H1 (cell line): ENCODE data around the gene EGFLAM. TPM values are rescaled to one million over a fixed set of nuclear protein-coding genes. Genes with fewer than 3 reads are reported as not detected.

Source experiments
- CTCF ChIA-PET: fragments of 300-600 bp; sonication (Branson Sonifier 250); formaldehyde crosslinking; loops from one replicate; lab custom pipeline; 2021; ENCODE audit not compliant: partially characterized antibody; lab: Charles Lee
- POLR2A ChIA-PET: fragments of 300-600 bp; sonication (Branson Sonifier 250); formaldehyde crosslinking; loops from one replicate; lab custom pipeline; 2021; ENCODE audit warnings: inconsistent platforms; ENCODE audit not compliant: partially characterized antibody; lab: Charles Lee
- DNase-seq, 2 experiments: peaks; one replicate each; pipeline versions ENCODE4 v3.0.0 to v3.0.0-alpha.2; 2010 to 2022; ENCODE audit warnings: low spot score in 2 of 2, low read depth in 1 of 2, mixed read lengths in 1 of 2
- FAIRE-seq: peaks from 2 replicates; lab custom pipeline; 2011; peaks lifted over from hg19 to GRCh38; lab: Jason Lieb, UNC
- H2AFZ ChIP-seq: 2 replicates; pipeline ENCODE4 v1.8.1; 2012; ENCODE audit warnings: low read length, inconsistent platforms
- H2AK5ac ChIP-seq: 2 replicates; pipeline ENCODE4 v1.6.1; 2013; ENCODE audit warnings: low read depth, low read length
- H2BK120ac ChIP-seq: replicated peaks from 2 replicates; pipeline ENCODE3; 2013; ENCODE audit warnings: low read depth, low read length, inconsistent platforms
- H2BK12ac ChIP-seq: 2 replicates; pipeline ENCODE4 v1.6.1; 2013; ENCODE audit warnings: low read depth, low read length
- H2BK15ac ChIP-seq: 2 replicates; pipeline ENCODE4 v1.6.1; 2013; ENCODE audit warnings: low read length
- H2BK20ac ChIP-seq: 2 replicates; pipeline ENCODE4 v1.6.1; 2013; ENCODE audit warnings: low read length
- H2BK5ac ChIP-seq: 2 replicates; pipeline ENCODE4 v1.6.1; 2013; ENCODE audit warnings: low read depth, low read length
- H3K14ac ChIP-seq: 2 replicates; pipeline ENCODE4 v1.6.1; 2013; ENCODE audit warnings: inconsistent platforms; ENCODE audit not compliant: insufficient read length
- H3K18ac ChIP-seq: 2 replicates; pipeline ENCODE4 v1.6.1; 2013; ENCODE audit warnings: low read length; ENCODE audit errors: extremely low read depth
- H3K23ac ChIP-seq: 2 replicates; pipeline ENCODE4 v1.6.1; 2013; ENCODE audit warnings: inconsistent platforms; ENCODE audit not compliant: insufficient read length
- H3K23me2 ChIP-seq: 2 replicates; pipeline ENCODE4 v1.6.1; 2013; ENCODE audit warnings: low read depth, low read length
- H3K27ac ChIP-seq: 2 replicates; pipeline ENCODE4 v1.6.1; 2011; ENCODE audit warnings: low read depth, low read length, inconsistent platforms
- H3K27me3 ChIP-seq, 4 experiments: replicated peaks in 1 of 4; 1 replicate in 1 of 4; 2 replicates in 3 of 4; pipeline versions ENCODE4 v1.6.1 to v1.8.1; 2011 to 2013; ENCODE audit warnings: low read length in 3 of 4, mild to moderate bottlenecking in 3 of 4, inconsistent platforms in 2 of 4, mixed read lengths in 2 of 4, moderate library complexity in 1 of 4; ENCODE audit not compliant: control insufficient read depth in 3 of 4, insufficient read depth in 3 of 4; ENCODE audit errors: extremely low read depth in 1 of 4
- H3K36me3 ChIP-seq, 4 experiments: 2 replicates each; pipeline versions ENCODE4 v1.6.1 to v1.8.1; 2011 to 2013; ENCODE audit warnings: mild to moderate bottlenecking in 4 of 4, low read length in 3 of 4, moderate library complexity in 2 of 4, control low read depth in 1 of 4, inconsistent platforms in 1 of 4; ENCODE audit not compliant: insufficient read depth in 4 of 4, control insufficient read depth in 2 of 4
- H3K4ac ChIP-seq: replicated peaks from 2 replicates; pipeline ENCODE3; 2013; ENCODE audit warnings: low read length, low read depth, mixed read lengths, inconsistent platforms; ENCODE audit not compliant: insufficient read length
- H3K4me1 ChIP-seq, 4 experiments: replicated peaks in 1 of 4; 1 replicate in 1 of 4; 2 replicates in 3 of 4; pipeline versions ENCODE4 v1.6.1 to v1.8.1; 2011 to 2013; ENCODE audit warnings: low read length in 3 of 4, inconsistent platforms in 2 of 4, mixed read lengths in 1 of 4; ENCODE audit not compliant: insufficient read depth in 4 of 4, control insufficient read depth in 3 of 4
- H3K4me2 ChIP-seq, 2 experiments: 2 replicates each; pipeline versions ENCODE4 v1.6.1 to v1.8.1; 2011 to 2013; ENCODE audit warnings: low read depth in 2 of 2, low read length in 2 of 2, control low read depth in 1 of 2, inconsistent platforms in 1 of 2, mild to moderate bottlenecking in 1 of 2; ENCODE audit not compliant: insufficient read depth in 1 of 2
- H3K4me3 ChIP-seq, 4 experiments: fragments of 200-600, 300-600 bp in 1 of 4; sonication (generic), shearing (Covaris generic), sonication (Bioruptor Twin) in 1 of 4; 2 replicates each; pipeline versions ENCODE4 v1.5.1 to v1.8.1; 2011 to 2016; ENCODE audit warnings: low read length in 4 of 4, low read depth in 3 of 4, control low read depth in 2 of 4, inconsistent platforms in 2 of 4, mild to moderate bottlenecking in 2 of 4, mixed read lengths in 1 of 4, moderate library complexity in 1 of 4; ENCODE audit not compliant: insufficient read depth in 2 of 4; ENCODE audit errors: extremely low read depth in 1 of 4
- H3K56ac ChIP-seq: replicated peaks from 2 replicates; pipeline ENCODE3; 2013; ENCODE audit warnings: low read depth, mild to moderate bottlenecking, mixed read lengths, low read length, inconsistent platforms; ENCODE audit not compliant: insufficient read length
- H3K79me1 ChIP-seq: 2 replicates; pipeline ENCODE4 v1.6.1; 2013; ENCODE audit warnings: low read depth, low read length, control low read depth
- H3K79me2 ChIP-seq, 2 experiments: 2 replicates each; pipeline versions ENCODE4 v1.6.1 to v1.8.1; 2012 to 2013; ENCODE audit warnings: low read length in 2 of 2, mild to moderate bottlenecking in 2 of 2, inconsistent platforms in 1 of 2; ENCODE audit not compliant: insufficient read depth in 2 of 2, control insufficient read depth in 1 of 2
- H3K9ac ChIP-seq, 4 experiments: replicated peaks in 1 of 4; 1 replicate in 1 of 4; 2 replicates in 3 of 4; pipeline versions ENCODE4 v1.6.1 to v1.8.1; 2011 to 2013; ENCODE audit warnings: low read depth in 3 of 4, low read length in 3 of 4, control low read depth in 2 of 4, mild to moderate bottlenecking in 2 of 4, moderate library complexity in 2 of 4, inconsistent platforms in 1 of 4; ENCODE audit errors: extremely low read depth in 1 of 4
- H3K9me3 ChIP-seq, 2 experiments: 2 replicates each; pipeline versions ENCODE4 v1.6.1 to v1.8.1; 2012 to 2013; ENCODE audit warnings: mild to moderate bottlenecking in 2 of 2, moderate library complexity in 2 of 2, control low read depth in 1 of 2, inconsistent platforms in 1 of 2, low read depth in 1 of 2, low read length in 1 of 2, mixed read lengths in 1 of 2; ENCODE audit not compliant: insufficient read depth in 2 of 2
- H4K20me1 ChIP-seq, 2 experiments: replicated peaks in 1 of 2; 2 replicates each; pipeline versions ENCODE3 to v1.8.1; 2011 to 2013; ENCODE audit warnings: inconsistent platforms in 2 of 2, low read length in 2 of 2, mild to moderate bottlenecking in 1 of 2; ENCODE audit not compliant: insufficient read depth in 2 of 2, control insufficient read depth in 1 of 2
- H4K5ac ChIP-seq: 2 replicates; pipeline ENCODE4 v1.6.1; 2013; ENCODE audit warnings: low read length, low read depth, mixed read lengths, inconsistent platforms; ENCODE audit not compliant: insufficient read length
- H4K8ac ChIP-seq: 2 replicates; pipeline ENCODE4 v1.8.0; 2013; ENCODE audit warnings: mild to moderate bottlenecking, moderate library complexity, low read length, inconsistent platforms; ENCODE audit not compliant: insufficient read depth; ENCODE audit errors: extremely low read depth
- H4K91ac ChIP-seq: replicated peaks from 2 replicates; pipeline ENCODE3; 2013; ENCODE audit warnings: low read length, mixed read lengths, inconsistent platforms; ENCODE audit not compliant: insufficient read length
- BCL11A ChIP-seq, 2 experiments: IDR thresholded peaks; one replicate each; pipeline ENCODE4 v1.6.1; 2011; ENCODE audit warnings: low read depth in 2 of 2, low read length in 2 of 2, mild to moderate bottlenecking in 2 of 2
- CTCF ChIP-seq, 3 experiments: IDR thresholded peaks; 1 replicate in 2 of 3; 2 replicates in 1 of 3; pipeline versions ENCODE4 v1.5.1 to v1.6.1; 2011; ENCODE audit warnings: low read length in 3 of 3, mild to moderate bottlenecking in 3 of 3, inconsistent platforms in 2 of 3, low read depth in 1 of 3, moderate library complexity in 1 of 3; ENCODE audit not compliant: insufficient read depth in 1 of 3; ENCODE audit errors: control extremely low read depth in 1 of 3
- GABPA ChIP-seq: IDR thresholded peaks from 2 replicates; pipeline ENCODE4 v1.6.1; 2011; ENCODE audit warnings: mild to moderate bottlenecking, low read length, moderate library complexity, borderline replicate concordance; ENCODE audit not compliant: insufficient read depth
- GTF2F1 ChIP-seq: IDR thresholded peaks from 2 replicates; pipeline ENCODE4 v1.6.1; 2012; ENCODE audit warnings: low read depth, low read length, improper control_type of control experiment, borderline replicate concordance
- KDM1A ChIP-seq: fragments of 200-600, 300-600 bp; sonication (generic); IDR thresholded peaks from 2 replicates; pipeline ENCODE4 v1.7.1; 2016; ENCODE audit warnings: mild to moderate bottlenecking, low read length, borderline replicate concordance
- MAFK ChIP-seq: IDR thresholded peaks from 2 replicates; pipeline ENCODE4 v1.6.1; 2012; ENCODE audit warnings: low read depth, mild to moderate bottlenecking, improper control_type of control experiment, low read length
- NRF1 ChIP-seq: IDR thresholded peaks from 2 replicates; pipeline ENCODE4 v1.6.1; 2011; ENCODE audit warnings: mild to moderate bottlenecking, low read depth, low read length, improper control_type of control experiment
- POLR2AphosphoS5 ChIP-seq: IDR thresholded peaks from 2 replicates; pipeline ENCODE4 v1.6.1; 2011; ENCODE audit warnings: low read depth, low read length
- RXRA ChIP-seq: IDR thresholded peaks from 2 replicates; pipeline ENCODE4 v1.6.1; 2011; ENCODE audit warnings: low read depth, mild to moderate bottlenecking, low read length, moderate library complexity; ENCODE audit not compliant: insufficient read depth
- TAF1 ChIP-seq: IDR thresholded peaks from 2 replicates; pipeline ENCODE4 v1.6.1; 2011; ENCODE audit warnings: mild to moderate bottlenecking, low read depth, low read length
- ZNF274 ChIP-seq: IDR thresholded peaks from 2 replicates; pipeline ENCODE4 v1.7.0; 2012; ENCODE audit warnings: low read length, borderline replicate concordance; ENCODE audit errors: extremely low read depth
- WGBS, 2 experiments: shearing (Covaris generic) in 1 of 2; methylation state at CpG; one replicate each; pipeline versions ENCODE4 v1.1.6 to v1.1.7; 2013 to 2015; ENCODE audit warnings: low lambda C conversion rate in 2 of 2, mixed read lengths in 2 of 2, inconsistent platforms in 1 of 2, low coverage in 1 of 2, missing lambda C conversion rate in 1 of 2; ENCODE audit not compliant: insufficient replicate concordance in 2 of 2, insufficient coverage in 1 of 2, insufficient read length in 1 of 2; ENCODE audit errors: extremely low coverage in 1 of 2, missing lambda C conversion rate in 1 of 2; 5-methylcytosine and 5-hydroxymethylcytosine counted together
- polyA plus RNA-seq, 7 experiments: library from polyadenylated mRNA; depleted of rRNA in 3 of 7; stranded (reverse) in 5 of 7; unstranded in 2 of 7; fragments of >200 nt in 5 of 7; fragments of 200-250 nt in 2 of 7; gene quantifications; 1 replicate in 5 of 7; 2 replicates in 1 of 7; 4 replicates in 1 of 7; pipeline versions ENCODE4 v1.2.1 to v1.2.3, GENCODE V29; 2011 to 2013; ENCODE audit warnings: missing spikeins in 2 of 7, mixed read lengths in 2 of 7
- total RNA-seq: library from RNA; stranded (reverse); fragmentation: NEBNext Ultra II Directional; extraction: Animal tissue kit (Norgen Biotek cat#: 25700); gene quantifications from 2 replicates; pipeline ENCODE4 v1.2.1, GENCODE V29; 2021

Gene EGFLAM
- total and polyA plus RNA-seq, 2 of the 8 experiments (the other 6 are each of a cell fraction or from before 2014, with no cell fraction given), result 0.20 to 0.24 TPM

- H3K36me3 ChIP-seq, result no peaks in the 10 kb centered on the region
- CTCF ChIA-PET, result interaction anchor here (0.9 to 4.2 kb wide), 19 partner anchors 8 to 463 kb away, joined by 3 to 27 read pairs (median 5); no protein-coding TSS in a partner anchor
- no peak for FAIRE-seq
- TF ChIP-seq CTCF (IDR thresholded peaks at IDR 0.05; ENCODE audit: control extremely low read depth in 1 of 3, insufficient read depth in 1 of 3, low read depth in 1 of 3, low read length in 3 of 3) (no peak), TAF1 (no peak), GABPA (no peak), POLR2AphosphoS5 (no peak), ZNF274 (no peak), KDM1A (no peak), MAFK (no peak), BCL11A (IDR thresholded peaks at IDR 0.05; ENCODE audit: low read depth in 2 of 2, low read length in 2 of 2) (no peak), GTF2F1 (no peak), NRF1 (no peak), RXRA (no peak)
Measured at GRCh38 chr5:38383701-38384100, 125.3 kb downstream of the EGFLAM start.

More at GRCh38 chr5:38383701-38384100, 125.3 kb downstream of the EGFLAM start:
- Histone ChIP-seq H3K23me2 (no peaks in the 10 kb centered on the region), H2BK120ac (no peak overlapping the region), H3K9me3 (no peaks in the 10 kb centered on the region), H2BK15ac (no peak overlapping the region), H3K27me3 (no peaks in the 10 kb centered on the region), H3K9ac (no peak overlapping the region), H4K5ac (no peak overlapping the region), H2BK12ac (no peak overlapping the region), H3K79me2 (no peaks in the 10 kb centered on the region), H3K4me2 (no peak overlapping the region), H3K14ac (no peak overlapping the region), H2AK5ac (no peak overlapping the region), H3K23ac (no peak overlapping the region), H3K4me3 (no peak overlapping the region), H2BK5ac (no peak overlapping the region), H3K79me1 (no peaks in the 10 kb centered on the region), H3K4me1 (peaks cover 0 to 12% (median 7%) of the 10 kb centered on the region in 4 experiments; a peak in 3 of 7 replicates), H3K27ac (no peak overlapping the region), H4K8ac (no peak overlapping the region), H4K20me1 (no peaks in the 10 kb centered on the region), H2AFZ (no peak overlapping the region), H3K56ac (no peak overlapping the region), H3K18ac (peak overlapping the region; percentile 43; the same call in 1 of the 2 replicates), H2BK20ac (no peak overlapping the region), H4K91ac (no peak overlapping the region), H3K4ac (no peak overlapping the region)
- DNase-seq, result no peak
- POLR2A ChIA-PET, result interaction anchor here (1.2 kb wide), 1 partner anchor 12 kb away, joined by 3 read pairs; no protein-coding TSS in a partner anchor
- WGBS, 2 experiments, result 77% methylated on average over 3 of the region's 3 CpGs; no CpG with 5 or more reads in 1 of the 2 experiments
